Endothelial cell of umbilical vein (primary cell): Measurements from ENCODE around the gene NRP2.

Experiments
- CTCF ChIP-seq, 2 donors: IDR thresholded peaks; 1 replicate in 1 of 2; 2 replicates in 1 of 2; pipeline ENCODE4 v1.5.1; 2011; ENCODE audit warnings: low read length in 2 of 2, mild to moderate bottlenecking in 2 of 2, moderate library complexity in 2 of 2, control low read depth in 1 of 2, inconsistent platforms in 1 of 2, low read depth in 1 of 2; ENCODE audit not compliant: insufficient read depth in 1 of 2; ENCODE audit errors: extremely low read depth in 1 of 2
- EZH2 ChIP-seq: IDR thresholded peaks from 2 replicates; pipeline ENCODE4 v1.6.1; 2012; ENCODE audit warnings: borderline replicate concordance, low read depth, mild to moderate bottlenecking, moderate library complexity, low read length, inconsistent platforms; ENCODE audit not compliant: severe bottlenecking

- no peak for TF ChIP-seq EZH2
- no peak for TF ChIP-seq CTCF (IDR thresholded peaks at IDR 0.05; ENCODE audit: extremely low read depth in 1 of 2, insufficient read depth in 1 of 2, low read depth in 1 of 2, low read length in 2 of 2)
These were observed 18.2 kb downstream of the NRP2 start for GRCh38 chr2:205700331-205701132.
